LNCaP clone FGC (cell line): ENCODE results near the gene PDE6H.

Source experiments
- DNase-seq: peaks from one replicate; pipeline ENCODE4 v3.0.0-alpha.2; 2011; ENCODE audit warnings: low read depth
- H3K4me3 ChIP-seq: 2 replicates; pipeline ENCODE4 v1.5.1; 2011; ENCODE audit warnings: mild to moderate bottlenecking, low read depth, low read length, control low read depth
- TF ChIP-seq, protein P1 (sequence below): IDR thresholded peaks from 2 replicates; pipeline ENCODE4 v1.5.1; 2012; ENCODE audit warnings: mild to moderate bottlenecking; ENCODE audit not compliant: control insufficient read depth, insufficient read depth; ENCODE audit errors: extremely low read depth

The PDE6H gene

DNA sequence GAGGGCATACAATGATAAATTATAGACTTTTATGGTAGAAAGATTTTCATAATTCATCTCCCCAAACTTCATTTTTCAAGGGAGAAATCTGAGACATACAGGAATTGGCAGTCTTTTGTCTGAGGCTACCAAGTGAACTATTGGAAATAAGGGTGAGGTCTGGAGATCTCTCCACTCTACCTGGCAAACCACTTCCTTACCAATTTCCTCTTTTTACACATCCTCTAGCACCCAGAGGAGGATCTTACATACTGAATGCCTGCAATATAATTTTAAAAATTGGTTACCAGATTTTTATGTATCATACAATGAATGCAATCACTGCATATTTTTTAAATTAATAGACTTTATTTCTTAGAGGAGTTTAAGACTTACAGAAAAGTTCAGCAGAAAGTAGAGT, 6.6 kb downstream of the PDE6H start:
- TF ChIP-seq, protein P1, sequence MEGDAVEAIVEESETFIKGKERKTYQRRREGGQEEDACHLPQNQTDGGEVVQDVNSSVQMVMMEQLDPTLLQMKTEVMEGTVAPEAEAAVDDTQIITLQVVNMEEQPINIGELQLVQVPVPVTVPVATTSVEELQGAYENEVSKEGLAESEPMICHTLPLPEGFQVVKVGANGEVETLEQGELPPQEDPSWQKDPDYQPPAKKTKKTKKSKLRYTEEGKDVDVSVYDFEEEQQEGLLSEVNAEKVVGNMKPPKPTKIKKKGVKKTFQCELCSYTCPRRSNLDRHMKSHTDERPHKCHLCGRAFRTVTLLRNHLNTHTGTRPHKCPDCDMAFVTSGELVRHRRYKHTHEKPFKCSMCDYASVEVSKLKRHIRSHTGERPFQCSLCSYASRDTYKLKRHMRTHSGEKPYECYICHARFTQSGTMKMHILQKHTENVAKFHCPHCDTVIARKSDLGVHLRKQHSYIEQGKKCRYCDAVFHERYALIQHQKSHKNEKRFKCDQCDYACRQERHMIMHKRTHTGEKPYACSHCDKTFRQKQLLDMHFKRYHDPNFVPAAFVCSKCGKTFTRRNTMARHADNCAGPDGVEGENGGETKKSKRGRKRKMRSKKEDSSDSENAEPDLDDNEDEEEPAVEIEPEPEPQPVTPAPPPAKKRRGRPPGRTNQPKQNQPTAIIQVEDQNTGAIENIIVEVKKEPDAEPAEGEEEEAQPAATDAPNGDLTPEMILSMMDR = no peak
- H3K4me3 ChIP-seq = no peak overlapping the region
- DNase-seq = no peak

DNA sequence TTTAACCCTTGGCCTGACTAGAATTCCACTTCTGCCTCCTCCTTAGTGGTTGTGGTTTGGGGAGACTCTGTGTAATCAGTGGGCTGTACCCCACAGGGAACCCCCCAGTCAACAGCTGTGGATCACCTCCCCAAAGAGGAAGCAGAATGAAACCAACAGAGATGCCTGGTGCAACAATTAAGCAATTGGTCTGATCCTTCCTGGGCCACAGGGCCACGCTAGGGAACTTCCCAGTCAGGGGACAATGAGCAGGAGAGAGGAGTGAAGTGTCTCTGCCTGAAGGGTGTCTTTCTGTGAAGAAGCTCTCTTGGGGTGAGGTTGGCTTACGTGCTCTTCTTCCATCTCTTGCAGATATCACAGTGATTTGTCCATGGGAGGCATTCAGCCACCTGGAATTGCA, 8.2 kb downstream of the PDE6H start:
- no peak overlapping the region for H3K4me3 ChIP-seq
- TF ChIP-seq, protein P1 = no peak
- no peak for DNase-seq

DNA sequence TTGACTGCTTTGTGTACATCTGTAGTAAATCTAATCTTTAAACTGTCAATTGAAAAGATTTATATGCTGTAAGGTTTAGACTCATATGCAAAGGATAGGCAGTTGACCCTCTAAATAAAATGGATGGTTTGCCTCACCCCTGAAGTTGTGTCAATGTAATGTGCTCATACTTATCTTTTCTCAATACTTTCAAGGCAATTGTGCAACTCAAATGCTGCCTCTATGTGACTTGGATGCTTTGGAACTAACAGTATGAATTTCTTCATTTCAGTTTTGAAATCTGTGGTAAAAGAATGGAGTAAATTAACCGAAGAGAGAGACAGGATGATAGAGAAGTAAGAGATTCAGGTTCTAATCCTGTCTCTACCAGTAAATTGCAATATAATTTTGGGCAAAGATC, 9.7 kb downstream of the PDE6H start:
- H3K4me3 ChIP-seq = no peak overlapping the region
- DNase-seq = no peak
- TF ChIP-seq, protein P1 = no peak

DNA sequence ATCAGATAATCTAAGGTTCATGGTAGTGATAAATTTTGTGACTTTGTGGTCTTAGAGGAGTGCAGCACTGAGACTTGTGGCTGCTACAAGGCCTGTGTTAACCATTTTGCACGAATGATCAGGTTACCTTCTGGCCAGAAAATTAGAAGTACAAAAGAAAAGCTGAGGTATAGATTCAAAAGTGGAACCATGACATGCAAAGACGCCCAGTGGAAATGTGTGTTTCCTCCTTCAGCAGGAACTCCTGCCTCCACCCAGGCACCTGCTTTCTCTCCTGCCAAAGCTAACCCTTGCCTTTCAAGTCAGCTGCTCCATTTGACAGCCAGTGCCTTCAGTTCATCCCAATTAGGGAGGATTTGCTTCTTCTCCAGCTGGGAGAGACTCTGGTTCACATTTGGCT, 10.1 kb downstream of the PDE6H start:
- no peak for DNase-seq
- TF ChIP-seq, protein P1 = no peak
- H3K4me3 ChIP-seq = no peak overlapping the region

DNA sequence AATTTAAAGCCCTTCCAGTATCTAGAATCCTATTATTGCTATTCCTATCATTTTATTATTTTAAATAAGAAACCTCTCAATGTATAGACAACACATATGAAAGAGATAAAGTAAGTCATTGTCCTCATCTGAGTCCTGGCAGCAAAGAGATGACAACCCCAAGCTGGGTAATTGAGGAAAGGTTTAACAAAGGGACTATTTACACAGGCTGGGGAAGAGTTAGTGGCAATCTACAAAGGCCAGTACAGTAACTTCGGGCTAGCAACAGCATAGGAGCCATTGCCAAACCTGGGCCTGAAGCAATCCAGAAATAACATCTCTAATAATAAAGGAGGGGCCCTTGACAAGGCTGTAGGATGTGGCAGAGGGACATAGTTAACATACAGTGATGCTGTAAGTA, 11.2 kb downstream of the PDE6H start:
- H3K4me3 ChIP-seq = no peak overlapping the region
- TF ChIP-seq, protein P1 = no peak
- DNase-seq = no peak

DNA sequence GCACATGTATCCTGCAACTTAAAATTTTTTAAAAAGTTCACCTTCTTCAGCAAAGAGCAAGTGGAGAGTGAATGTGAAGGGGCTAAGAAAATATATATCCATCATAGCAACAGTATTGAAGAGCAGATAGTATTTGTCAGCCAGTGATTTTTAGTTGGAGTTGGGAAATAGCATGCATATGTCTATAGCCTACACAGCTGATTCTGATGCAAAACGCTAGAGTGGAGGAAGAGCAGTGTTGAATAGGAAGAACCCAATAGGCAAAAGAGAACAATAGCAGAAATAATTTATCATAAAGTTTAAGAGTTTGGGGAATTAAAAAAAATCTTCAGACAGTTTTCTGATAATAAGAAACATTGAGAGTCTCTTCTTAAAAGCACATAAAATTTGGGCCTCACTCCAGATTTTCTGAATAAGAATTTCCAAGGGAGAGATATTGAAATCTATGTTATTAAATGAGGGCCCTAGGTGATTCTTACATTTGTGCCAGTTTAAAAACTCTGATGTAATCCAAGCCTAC, 12.0 kb downstream of the PDE6H start:
- no peak for DNase-seq
- TF ChIP-seq, protein P1 = no peak

DNA sequence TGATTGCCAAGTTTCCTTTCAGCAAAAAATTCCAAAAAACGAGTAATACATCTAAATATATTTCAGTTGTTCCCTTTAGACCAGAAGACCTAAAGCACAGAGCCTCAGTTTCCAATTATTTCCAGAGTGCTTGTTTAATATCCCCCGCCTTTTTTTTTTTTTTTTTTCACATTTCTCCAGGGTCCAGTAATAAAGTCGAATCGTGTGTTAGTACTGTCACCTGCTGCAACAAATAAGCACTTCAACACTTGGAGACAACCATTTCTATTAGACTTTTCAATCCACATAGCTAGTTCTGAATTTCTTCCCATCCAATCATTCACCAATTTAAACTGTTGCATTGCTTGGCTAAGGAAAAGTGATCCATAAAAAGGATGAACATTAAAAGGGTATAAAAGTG, 13.6 kb downstream of the PDE6H start:
- TF ChIP-seq, protein P1 = 0 out of 2 replicates have a peak, but pooled peaks have one; percentile 15
- no peak for DNase-seq
- H3K4me3 ChIP-seq = no peak overlapping the region

More for the DNA sequence above, 12.0 kb downstream of the PDE6H start:
- no peak overlapping the region for H3K4me3 ChIP-seq
